Thymus (tissue), 11 donors: ENCODE data around the gene GRIA1. TPM values are rescaled to one million over a fixed set of nuclear protein-coding genes. Genes with fewer than 3 reads are reported as not detected.

ENCODE experiments used
- DNase-seq, 9 donors: peaks; one replicate each; pipeline ENCODE4 v3.0.0-alpha.2; 2013; ENCODE audit warnings: low spot score in 9 of 9, low read depth in 6 of 9, missing footprints in 1 of 9
- H3K27ac ChIP-seq, 2 donors: one replicate each; pipeline ENCODE4 v1.5.1; 2013; ENCODE audit warnings: control low read depth in 1 of 2, low read depth in 1 of 2, low read length in 1 of 2, mild to moderate bottlenecking in 1 of 2, moderate library complexity in 1 of 2
- H3K27me3 ChIP-seq, 2 donors: one replicate each; pipeline ENCODE4 v1.5.1; 2013; ENCODE audit warnings: low read length in 1 of 2; ENCODE audit not compliant: control insufficient read depth in 2 of 2, insufficient read depth in 1 of 2
- H3K36me3 ChIP-seq, 2 donors: one replicate each; pipeline ENCODE4 v1.5.1; 2013; ENCODE audit warnings: low read length in 1 of 2, mild to moderate bottlenecking in 1 of 2, moderate library complexity in 1 of 2; ENCODE audit not compliant: control insufficient read depth in 2 of 2, insufficient read depth in 2 of 2
- H3K4me1 ChIP-seq, 2 donors: one replicate each; pipeline ENCODE4 v1.5.1; 2013; ENCODE audit warnings: low read length in 2 of 2; ENCODE audit not compliant: control insufficient read depth in 2 of 2, insufficient read depth in 2 of 2
- H3K4me3 ChIP-seq, 2 donors: one replicate each; pipeline ENCODE4 v1.5.1; 2013; ENCODE audit warnings: low read length in 2 of 2, control low read depth in 1 of 2, mild to moderate bottlenecking in 1 of 2
- H3K9me3 ChIP-seq, 2 donors: one replicate each; pipeline ENCODE4 v1.5.1; 2013; ENCODE audit warnings: low read length in 1 of 2, mild to moderate bottlenecking in 1 of 2; ENCODE audit not compliant: control insufficient read depth in 2 of 2, insufficient read depth in 1 of 2
- WGBS: extraction: QIAGEN DNeasy Blood & Tissue Kit; methylation state at CpG from one replicate; pipeline ENCODE4 v1.1.7; 2013; 5-methylcytosine and 5-hydroxymethylcytosine counted together
- polyA plus RNA-seq: library from polyadenylated mRNA; stranded (reverse); fragments of 200-250 nt; gene quantifications from one replicate; pipeline ENCODE4 v1.2.3, GENCODE V29; 2013
- total RNA-seq: library from RNA; stranded (reverse); fragments of 120-200 nt; gene quantifications from one replicate; pipeline ENCODE4 v1.2.4, GENCODE V29; 2013
- donor health status: healthy.

GRIA1 gene
- total and polyA plus RNA-seq, 2 donors = 0.14 to 0.18 TPM

DNA sequence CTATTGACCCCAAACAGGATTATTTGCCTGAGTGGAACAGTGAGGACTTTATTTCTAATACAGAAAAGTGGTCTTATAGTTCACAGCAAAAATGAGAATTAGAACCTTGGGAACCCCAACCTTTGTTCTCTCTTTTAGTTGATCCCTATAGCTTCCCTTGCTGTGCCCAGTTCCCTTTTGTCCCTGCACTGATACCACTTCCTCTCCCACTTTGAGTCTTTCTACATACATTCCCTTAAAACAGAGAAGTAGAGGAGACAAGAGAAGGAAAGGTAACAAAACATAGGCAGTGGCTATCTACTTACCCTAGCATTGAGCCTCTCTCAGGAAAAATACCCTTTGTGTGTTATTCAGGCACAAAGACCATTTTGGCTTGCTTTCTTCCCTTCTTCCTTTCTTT is 301.8 kb downstream of the GRIA1 start:
- no peaks in the 10 kb centered on the region for H3K4me1 ChIP-seq

GRCh38 chr5:153793699-153794098 is 303.2 kb downstream of the GRIA1 start:
- WGBS = 98% methylated on average over 1 of the region's 1 CpG
- no peaks in the 10 kb centered on the region for H3K36me3 ChIP-seq

More for the DNA sequence above, 301.8 kb downstream of the GRIA1 start:
- Histone ChIP-seq H3K4me3 (no peak overlapping the region), H3K36me3 (no peaks in the 10 kb centered on the region), H3K27me3 (no peaks in the 10 kb centered on the region), H3K27ac (no peak overlapping the region), H3K9me3 (no peaks in the 10 kb centered on the region)
- DNase-seq = peak in 1 of 9 donors; percentile 5

DNA sequence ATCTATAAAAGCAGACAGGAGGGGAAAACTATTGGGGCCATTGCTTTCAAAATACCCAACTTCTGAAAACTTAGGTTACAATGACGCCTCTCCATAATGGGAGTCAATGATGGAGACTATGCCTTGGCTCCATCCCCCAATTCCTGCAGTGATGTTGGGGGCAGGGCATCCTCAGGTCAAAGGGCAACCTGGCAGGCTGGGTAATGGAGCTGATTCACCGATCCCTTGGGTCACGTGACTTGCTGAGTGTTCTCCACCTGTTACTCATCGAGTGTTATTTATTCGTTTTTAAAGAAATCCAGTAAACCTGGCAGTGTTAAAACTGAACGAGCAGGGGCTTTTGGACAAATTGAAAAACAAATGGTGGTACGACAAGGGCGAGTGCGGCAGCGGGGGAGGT is 303.9 kb downstream of the GRIA1 start:
- H3K4me3 ChIP-seq = no peak overlapping the region
- no peak for DNase-seq
- no peaks in the 10 kb centered on the region for H3K36me3 ChIP-seq
- WGBS = 96% methylated on average over 10 of the region's 10 CpGs
- H3K4me1 ChIP-seq = no peaks in the 10 kb centered on the region
- no peaks in the 10 kb centered on the region for H3K9me3 ChIP-seq
- no peaks in the 10 kb centered on the region for H3K27me3 ChIP-seq
- no peak overlapping the region for H3K27ac ChIP-seq

More at GRCh38 chr5:153793699-153794098, 303.2 kb downstream of the GRIA1 start:
- Histone ChIP-seq H3K27ac (no peak overlapping the region), H3K4me3 (no peak overlapping the region), H3K27me3 (no peaks in the 10 kb centered on the region), H3K9me3 (no peaks in the 10 kb centered on the region), H3K4me1 (no peaks in the 10 kb centered on the region)
- no peak for DNase-seq

DNA sequence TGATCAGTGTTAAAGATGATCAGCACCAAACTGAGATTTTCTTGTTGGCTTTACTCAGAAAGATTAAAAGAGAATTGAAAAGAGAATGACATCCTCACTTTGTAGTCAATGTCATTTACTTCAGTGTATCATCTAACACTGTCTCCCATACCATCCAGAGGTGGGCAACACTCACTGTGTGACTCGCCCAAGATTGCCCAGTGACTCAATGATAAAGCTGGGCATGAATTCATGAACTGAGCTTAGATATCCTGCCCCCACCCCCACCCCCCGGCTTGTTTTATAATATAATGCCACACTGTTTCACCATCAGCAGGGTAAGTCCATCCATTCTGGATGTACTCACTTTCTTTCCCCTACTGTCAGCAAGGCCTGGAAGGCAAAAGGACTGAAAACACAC is 306.1 kb downstream of the GRIA1 start:
- Histone ChIP-seq H3K27me3 (no peaks in the 10 kb centered on the region), H3K9me3 (no peaks in the 10 kb centered on the region), H3K27ac (no peak overlapping the region), H3K4me1 (no peaks in the 10 kb centered on the region), H3K36me3 (no peaks in the 10 kb centered on the region), H3K4me3 (no peak overlapping the region)
- WGBS = 94% methylated on average over 2 of the region's 2 CpGs
- DNase-seq = no peak

DNA sequence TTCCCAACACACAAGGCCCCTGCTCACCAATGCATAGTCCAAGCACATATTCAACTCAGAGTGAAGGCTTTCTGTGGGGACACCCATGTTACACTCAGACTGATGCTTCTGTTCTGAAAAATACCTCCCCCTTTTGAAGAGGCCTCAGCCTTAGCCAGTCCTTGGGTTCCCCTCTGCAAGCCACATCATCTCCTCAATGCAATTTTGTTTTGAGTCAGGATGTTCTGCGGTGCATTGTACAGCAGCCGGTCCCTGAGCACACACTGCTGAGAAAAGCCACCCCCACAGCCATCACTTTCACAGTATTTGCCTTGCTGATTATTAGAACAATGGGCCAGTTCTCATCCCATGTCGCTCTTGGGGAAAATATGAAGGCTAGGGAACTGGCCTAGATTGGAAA is 307.0 kb downstream of the GRIA1 start:
- Histone ChIP-seq H3K27me3 (no peaks in the 10 kb centered on the region), H3K4me3 (no peak overlapping the region), H3K4me1 (no peaks in the 10 kb centered on the region), H3K9me3 (no peaks in the 10 kb centered on the region), H3K36me3 (no peaks in the 10 kb centered on the region), H3K27ac (no peak overlapping the region)
- no peak for DNase-seq
- WGBS = 91% methylated on average over 3 of the region's 3 CpGs

GRCh38 chr5:153798830-153799229 is 308.4 kb downstream of the GRIA1 start:
- WGBS = 95% methylated on average over 5 of the region's 5 CpGs
- Histone ChIP-seq H3K36me3 (no peaks in the 10 kb centered on the region), H3K4me1 (no peaks in the 10 kb centered on the region), H3K4me3 (no peak overlapping the region), H3K9me3 (no peaks in the 10 kb centered on the region), H3K27ac (no peak overlapping the region), H3K27me3 (no peaks in the 10 kb centered on the region)
- DNase-seq = no peak

DNA sequence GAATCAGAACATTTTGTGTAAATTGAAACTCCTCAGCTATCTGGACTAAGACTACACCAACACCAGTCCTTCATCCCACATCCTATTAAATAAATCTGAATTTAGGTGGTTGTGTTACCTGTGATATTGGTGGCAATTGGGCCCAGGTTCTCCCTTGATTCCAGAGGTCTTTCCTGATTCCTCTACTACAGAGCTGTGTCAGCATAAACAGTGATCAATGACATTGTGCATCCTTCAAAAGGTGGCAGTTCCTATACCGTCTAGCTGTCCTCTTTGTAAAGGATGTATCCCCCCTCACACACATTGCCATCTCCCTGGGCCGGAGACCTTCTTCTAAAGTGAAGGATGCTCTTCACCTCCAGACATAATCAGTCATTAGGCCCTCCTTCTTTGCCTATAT is 309.0 kb downstream of the GRIA1 start:
- no peak for DNase-seq
- Histone ChIP-seq H3K36me3 (no peaks in the 10 kb centered on the region), H3K4me3 (no peak overlapping the region), H3K27ac (no peak overlapping the region), H3K27me3 (no peaks in the 10 kb centered on the region), H3K9me3 (no peaks in the 10 kb centered on the region), H3K4me1 (no peaks in the 10 kb centered on the region)
- WGBS = 95% methylated on average over 2 of the region's 2 CpGs

GRCh38 chr5:153802050-153802821 is 311.8 kb downstream of the GRIA1 start:
- H3K36me3 ChIP-seq = no peaks in the 10 kb centered on the region
- no peaks in the 10 kb centered on the region for H3K9me3 ChIP-seq
- no peaks in the 10 kb centered on the region for H3K4me1 ChIP-seq
- H3K27ac ChIP-seq = no peak overlapping the region
- H3K27me3 ChIP-seq = no peaks in the 10 kb centered on the region
- no peak overlapping the region for H3K4me3 ChIP-seq
- WGBS = 91% methylated on average over 12 of the region's 12 CpGs
- DNase-seq = no peak

GRCh38 chr5:153807801-153808200 is 317.3 kb downstream of the GRIA1 start:
- DNase-seq = no peak
- Histone ChIP-seq H3K4me3 (no peak overlapping the region), H3K9me3 (no peaks in the 10 kb centered on the region), H3K27ac (no peak overlapping the region), H3K4me1 (no peaks in the 10 kb centered on the region), H3K27me3 (no peaks in the 10 kb centered on the region), H3K36me3 (no peaks in the 10 kb centered on the region)
- 95% methylated on average over 2 of the region's 2 CpGs for WGBS
